B cell (primary cell): ENCODE measurements around the gene FRMD3. TPM values are rescaled to one million over a fixed set of nuclear protein-coding genes. Genes with fewer than 3 reads are reported as not detected.

Experiments
- ATAC-seq: fragments of 200-7000 bp; cut with Tn5 transposase; one replicate; pipeline ENCODE4 v1.10.0; 2021; ENCODE audit warnings: low read depth, mild to moderate bottlenecking, moderate number of reproducible peaks, moderate library complexity
- CTCF ChIA-PET: fragments of 350-600 bp; sonication (Branson Sonifier 250); formaldehyde crosslinking; loops from one replicate; lab custom pipeline; 2021; ENCODE audit warnings: antibody characterized with exemption, inconsistent platforms; lab: Charles Lee
- POLR2A ChIA-PET: fragments of 350-600 bp; sonication (Branson Sonifier 250); formaldehyde crosslinking; loops from one replicate; lab custom pipeline; 2021; ENCODE audit warnings: antibody characterized with exemption; lab: Charles Lee
- DNase-seq: peaks from one replicate; pipeline ENCODE4 v3.0.0; 2013
- H2AFZ ChIP-seq: 2 replicates; pipeline ENCODE4 v1.6.1; 2012; ENCODE audit warnings: mild to moderate bottlenecking, low read depth, low read length; ENCODE audit not compliant: insufficient read depth, poor library complexity, severe bottlenecking
- H3K27ac ChIP-seq, 2 donors: 1 replicate in 1 of 2; 2 replicates in 1 of 2; pipeline ENCODE4 v1.5.1; 2012 to 2013; ENCODE audit warnings: low read length in 2 of 2, mild to moderate bottlenecking in 2 of 2, moderate library complexity in 1 of 2
- H3K27me3 ChIP-seq, 4 experiments: fragments of 200-600 bp in 1 of 4; sonication (generic) in 1 of 4; replicated peaks in 1 of 4; 1 replicate in 2 of 4; 2 replicates in 2 of 4; pipeline versions ENCODE4 v1.6.1 to v1.7.0; 2013 to 2016; ENCODE audit warnings: low read length in 3 of 4, mild to moderate bottlenecking in 2 of 4, mixed read lengths in 1 of 4, moderate library complexity in 1 of 4; ENCODE audit not compliant: insufficient read depth in 4 of 4, control insufficient read depth in 3 of 4; ENCODE audit errors: control extremely low read depth in 1 of 4
- H3K36me3 ChIP-seq, 2 experiments: replicated peaks in 1 of 2; 1 replicate in 1 of 2; 2 replicates in 1 of 2; pipeline versions ENCODE4 v1.6.1 to v1.7.1; 2013; ENCODE audit warnings: low read length in 1 of 2; ENCODE audit not compliant: insufficient read depth in 2 of 2, control insufficient read depth in 1 of 2; ENCODE audit errors: control extremely low read depth in 1 of 2, extremely low read depth in 1 of 2
- H3K4me1 ChIP-seq, 2 donors: fragments of 200-600 bp in 1 of 2; sonication (generic) in 1 of 2; 1 replicate in 1 of 2; 2 replicates in 1 of 2; pipeline versions ENCODE4 v1.5.1 to v1.6.1; 2013 to 2017; ENCODE audit warnings: low read length in 2 of 2; ENCODE audit not compliant: control insufficient read depth in 2 of 2, insufficient read depth in 2 of 2
- H3K4me2 ChIP-seq: replicated peaks from 2 replicates; pipeline ENCODE3; 2012; ENCODE audit warnings: mild to moderate bottlenecking, low read depth, low read length; ENCODE audit not compliant: poor library complexity, severe bottlenecking
- H3K4me3 ChIP-seq, 5 experiments: fragments of 200-600 bp in 1 of 5; sonication (generic) in 1 of 5; 1 replicate in 3 of 5; 2 replicates in 2 of 5; pipeline versions ENCODE4 v1.5.1 to v1.7.0; 2011 to 2016; ENCODE audit warnings: low read length in 4 of 5, mild to moderate bottlenecking in 4 of 5, low read depth in 2 of 5, control low read depth in 1 of 5, moderate library complexity in 1 of 5; ENCODE audit not compliant: insufficient read depth in 1 of 5; ENCODE audit errors: control extremely low read depth in 1 of 5, extremely low read depth in 1 of 5
- H3K79me2 ChIP-seq: fragments of 200-600 bp; sonication (generic); one replicate; pipeline ENCODE4 v1.6.0; 2016; ENCODE audit warnings: low read length; ENCODE audit not compliant: control insufficient read depth, insufficient read depth
- H3K9ac ChIP-seq: fragments of 200-600 bp; sonication (generic); 2 replicates; pipeline ENCODE4 v1.6.1; 2017; ENCODE audit warnings: mild to moderate bottlenecking, low read length, moderate library complexity
- H3K9me3 ChIP-seq, 3 donors: one replicate each; pipeline versions ENCODE4 v1.6.1 to v1.7.1; 2013; ENCODE audit warnings: low read length in 2 of 3; ENCODE audit not compliant: control insufficient read depth in 2 of 3, insufficient read depth in 1 of 3; ENCODE audit errors: control extremely low read depth in 1 of 3
- H4K20me1 ChIP-seq: 2 replicates; pipeline ENCODE4 v1.6.0; 2012; ENCODE audit warnings: mild to moderate bottlenecking, low read length; ENCODE audit not compliant: insufficient read depth, control insufficient read depth, poor library complexity, severe bottlenecking
- H3K27ac Mint-ChIP-seq: one replicate; pipeline ENCODE4 v1.8.0; 2021; ENCODE audit warnings: mixed read lengths
- H3K27me3 Mint-ChIP-seq: one replicate; pipeline ENCODE4 v1.8.0; 2021; ENCODE audit warnings: mixed read lengths
- H3K4me1 Mint-ChIP-seq: one replicate; pipeline ENCODE4 v1.8.0; 2021; ENCODE audit warnings: mixed read lengths
- H3K4me3 Mint-ChIP-seq: one replicate; pipeline ENCODE4 v1.8.0; 2021; ENCODE audit warnings: mixed read lengths
- H3K9me3 Mint-ChIP-seq: one replicate; pipeline ENCODE4 v1.8.0; 2022; ENCODE audit warnings: mixed read lengths; ENCODE audit not compliant: insufficient read depth
- EZH2 ChIP-seq: IDR thresholded peaks from 2 replicates; pipeline ENCODE4 v1.6.1; 2012; ENCODE audit warnings: borderline replicate concordance, low read depth, mild to moderate bottlenecking, moderate library complexity, low read length; ENCODE audit not compliant: insufficient read depth, poor library complexity, severe bottlenecking
- WGBS: methylation state at CpG from one replicate; pipeline ENCODE4 v1.1.5; 2013; ENCODE audit warnings: missing lambda C conversion rate; ENCODE audit not compliant: insufficient coverage; 5-methylcytosine and 5-hydroxymethylcytosine counted together
- intact Hi-C: fragments of 100-400 bp; cut with micrococcal nuclease; formaldehyde crosslinking; loops from one replicate; pipeline ENCODE4 v1.10.0; 2022
- polyA plus RNA-seq: library from polyadenylated mRNA; depleted of rRNA; stranded (reverse); fragments of >200 nt; gene quantifications from 2 replicates; pipeline ENCODE4 v1.2.3, GENCODE V29; 2012
- total RNA-seq, 2 donors: library from RNA; stranded (reverse); fragments of 120-200 nt in 1 of 2; gene quantifications; 1 replicate in 1 of 2; 2 replicates in 1 of 2; pipeline versions ENCODE4 v1.2.3 to v1.2.4, GENCODE V29; 2013 to 2022
- TF ChIP-seq, protein P1 (sequence below): fragments of 200-600 bp; IDR thresholded peaks from one replicate; pipeline ENCODE4 v1.8.0; 2022; ENCODE audit warnings: antibody characterized with exemption, mild to moderate bottlenecking

The FRMD3 gene
- total and polyA plus RNA-seq, 2 donors (not counting 1 experiment from before 2014, with no cell fraction given), result 0.37 to 0.49 TPM

GRCh38 chr9:83484990-83485389, 53.2 kb downstream of the FRMD3 start:
- Histone ChIP-seq H3K27ac (no peak overlapping the region), H3K4me2 (no peak overlapping the region), H3K9me3 (peaks cover 0 to 4% (median 2%) of the 10 kb centered on the region in 3 donors), H3K36me3 (no peaks in the 10 kb centered on the region), H3K9ac (no peak overlapping the region), H3K79me2 (no peaks in the 10 kb centered on the region), H3K4me1 (no peaks in the 10 kb centered on the region), H4K20me1 (no peaks in the 10 kb centered on the region), H3K4me3 (no peak overlapping the region), H3K27me3 (no peaks in the 10 kb centered on the region), H2AFZ (no peak overlapping the region)
- POLR2A ChIA-PET, result no interaction called here
- DNase-seq (no peak), ATAC-seq (no peak)
- H3K4me1 Mint-ChIP-seq, result no peaks in the 10 kb centered on the region
- no peak for TF ChIP-seq EZH2
- TF ChIP-seq, protein P1, sequence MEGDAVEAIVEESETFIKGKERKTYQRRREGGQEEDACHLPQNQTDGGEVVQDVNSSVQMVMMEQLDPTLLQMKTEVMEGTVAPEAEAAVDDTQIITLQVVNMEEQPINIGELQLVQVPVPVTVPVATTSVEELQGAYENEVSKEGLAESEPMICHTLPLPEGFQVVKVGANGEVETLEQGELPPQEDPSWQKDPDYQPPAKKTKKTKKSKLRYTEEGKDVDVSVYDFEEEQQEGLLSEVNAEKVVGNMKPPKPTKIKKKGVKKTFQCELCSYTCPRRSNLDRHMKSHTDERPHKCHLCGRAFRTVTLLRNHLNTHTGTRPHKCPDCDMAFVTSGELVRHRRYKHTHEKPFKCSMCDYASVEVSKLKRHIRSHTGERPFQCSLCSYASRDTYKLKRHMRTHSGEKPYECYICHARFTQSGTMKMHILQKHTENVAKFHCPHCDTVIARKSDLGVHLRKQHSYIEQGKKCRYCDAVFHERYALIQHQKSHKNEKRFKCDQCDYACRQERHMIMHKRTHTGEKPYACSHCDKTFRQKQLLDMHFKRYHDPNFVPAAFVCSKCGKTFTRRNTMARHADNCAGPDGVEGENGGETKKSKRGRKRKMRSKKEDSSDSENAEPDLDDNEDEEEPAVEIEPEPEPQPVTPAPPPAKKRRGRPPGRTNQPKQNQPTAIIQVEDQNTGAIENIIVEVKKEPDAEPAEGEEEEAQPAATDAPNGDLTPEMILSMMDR, result no peak
- peaks cover 2% of the 10 kb centered on the region for H3K9me3 Mint-ChIP-seq
- no peak overlapping the region for H3K27ac Mint-ChIP-seq
- CTCF ChIA-PET, result interaction anchor here (1.0 kb wide), 1 partner anchor 16 kb away, joined by 3 read pairs; no protein-coding TSS in a partner anchor
- WGBS, result 100% methylated on average over 2 of the region's 6 CpGs
- peaks cover 5% of the 10 kb centered on the region for H3K27me3 Mint-ChIP-seq
- intact Hi-C loops, result no loop called here
- no peak overlapping the region for H3K4me3 Mint-ChIP-seq

- no peaks in the 10 kb centered on the region for H4K20me1 ChIP-seq
- H3K4me1 Mint-ChIP-seq, result no peaks in the 10 kb centered on the region
- no peak overlapping the region for H3K4me3 ChIP-seq
- no peak overlapping the region for H3K27ac ChIP-seq
- no peaks in the 10 kb centered on the region for H3K79me2 ChIP-seq
- DNase-seq, result no peak
- no peaks in the 10 kb centered on the region for H3K36me3 ChIP-seq
- no peak overlapping the region for H3K27ac Mint-ChIP-seq
- H3K9ac ChIP-seq, result no peak overlapping the region
- H3K27me3 ChIP-seq, result no peaks in the 10 kb centered on the region
- POLR2A ChIA-PET, result no interaction called here
- H3K9me3 ChIP-seq, result peaks cover 0 to 7% (median 6%) of the 10 kb centered on the region in 3 donors
- no peak overlapping the region for H3K4me3 Mint-ChIP-seq
- no peak overlapping the region for H3K4me2 ChIP-seq
- no peak for ATAC-seq
- peaks cover 2% of the 10 kb centered on the region for H3K9me3 Mint-ChIP-seq
- CTCF ChIA-PET, result no interaction called here
- TF ChIP-seq EZH2, result no peak
- TF ChIP-seq, protein P1, result no peak
- no CpG with 5 or more reads among the region's 2 CpGs for WGBS
- H2AFZ ChIP-seq, result no peak overlapping the region
- peaks cover 5% of the 10 kb centered on the region for H3K27me3 Mint-ChIP-seq
- H3K4me1 ChIP-seq, result no peaks in the 10 kb centered on the region
- intact Hi-C loops, result no loop called here
Measured at GRCh38 chr9:83483223-83483622, 55.0 kb downstream of the FRMD3 start.
